HG02588 (cell line): Measurements from ENCODE around the gene SLC6A18.

Experiments
- ATAC-seq: cut with Tn5 transposase; IDR thresholded peaks from one replicate; pipeline ENCODE4 v1.9.1; 2021; ENCODE audit warnings: mild to moderate bottlenecking, moderate library complexity; ENCODE audit not compliant: unreplicated experiment

The SLC6A18 gene

GRCh38 chr5:1202026-1202797 is 23.0 kb upstream of the SLC6A18 start:
- ATAC-seq, result no peak

GRCh38 chr5:1202798-1203185 is 22.4 kb upstream of the SLC6A18 start:
- ATAC-seq, result no peak

GRCh38 chr5:1203311-1203967 is 21.7 kb upstream of the SLC6A18 start:
- ATAC-seq, result no peak

GRCh38 chr5:1203968-1204692 is 21.1 kb upstream of the SLC6A18 start:
- ATAC-seq, result no peak

GRCh38 chr5:1204693-1205242 is 20.4 kb upstream of the SLC6A18 start:
- ATAC-seq, result no peak

- ATAC-seq, result no peak
Observed at GRCh38 chr5:1205255-1206180, 19.7 kb upstream of the SLC6A18 start.

GRCh38 chr5:1206521-1207412 is 18.4 kb upstream of the SLC6A18 start:
- no peak for ATAC-seq

GRCh38 chr5:1207555-1207954 is 17.6 kb upstream of the SLC6A18 start:
- ATAC-seq, result no peak

- ATAC-seq, result no peak
Observed at GRCh38 chr5:1208221-1208742, 16.9 kb upstream of the SLC6A18 start.

- ATAC-seq, result no peak
Observed at GRCh38 chr5:1208743-1209488, 16.3 kb upstream of the SLC6A18 start.

- ATAC-seq, result no peak
Observed at GRCh38 chr5:1209489-1209852, 15.7 kb upstream of the SLC6A18 start.

- ATAC-seq, result no peak
Observed at GRCh38 chr5:1209896-1210776, 15.0 kb upstream of the SLC6A18 start.

GRCh38 chr5:1210832-1211251 is 14.3 kb upstream of the SLC6A18 start:
- no peak for ATAC-seq

- ATAC-seq, result no peak
Observed at GRCh38 chr5:1211701-1212100, 13.5 kb upstream of the SLC6A18 start.

GRCh38 chr5:1212271-1212670 is 12.9 kb upstream of the SLC6A18 start:
- ATAC-seq, result no peak

GRCh38 chr5:1212881-1213280 is 12.3 kb upstream of the SLC6A18 start:
- ATAC-seq, result no peak

GRCh38 chr5:1213508-1214162 is 11.5 kb upstream of the SLC6A18 start:
- no peak for ATAC-seq
